ENCODE measurements around the gene CREB3L2.

DNA sequence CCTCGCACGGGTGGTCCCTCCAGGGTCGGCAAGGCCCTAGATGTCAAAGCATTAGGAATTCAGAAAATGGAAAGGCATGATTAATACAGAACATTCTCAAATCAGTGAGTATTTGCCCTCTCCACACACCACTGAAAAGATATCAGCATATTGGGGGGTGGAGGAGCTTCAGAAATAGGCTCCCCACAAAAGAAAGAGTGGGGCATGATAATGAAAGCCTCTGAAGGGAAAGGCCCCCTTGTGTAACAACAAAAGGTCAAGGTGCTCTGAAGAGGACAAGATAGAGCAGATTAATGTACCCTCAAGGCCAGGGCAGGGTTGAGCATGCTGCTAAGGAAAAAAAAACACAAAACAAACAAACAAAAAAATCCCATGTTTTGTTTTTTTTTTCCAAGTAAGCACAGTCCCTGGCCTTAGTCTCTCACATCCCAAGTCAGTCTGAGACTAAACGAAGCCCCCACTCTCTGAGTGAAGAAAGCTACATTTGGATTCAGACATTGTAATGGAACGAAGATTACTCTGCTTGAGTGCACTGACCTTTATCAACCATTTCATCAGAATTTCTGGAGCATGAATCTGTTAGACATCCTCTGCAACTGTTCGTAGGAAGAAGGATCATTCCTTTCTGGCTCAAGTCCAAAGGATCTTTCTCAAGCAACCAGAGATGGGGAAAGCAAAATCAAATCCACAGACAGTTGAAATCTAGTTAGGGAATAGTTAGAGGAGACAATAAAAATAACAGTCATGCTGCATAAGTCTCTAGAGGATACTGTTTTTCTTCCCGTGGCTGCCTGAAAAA lies 127.7 kb downstream of the CREB3L2 start:
- TF ChIP-seq, protein P1, sequence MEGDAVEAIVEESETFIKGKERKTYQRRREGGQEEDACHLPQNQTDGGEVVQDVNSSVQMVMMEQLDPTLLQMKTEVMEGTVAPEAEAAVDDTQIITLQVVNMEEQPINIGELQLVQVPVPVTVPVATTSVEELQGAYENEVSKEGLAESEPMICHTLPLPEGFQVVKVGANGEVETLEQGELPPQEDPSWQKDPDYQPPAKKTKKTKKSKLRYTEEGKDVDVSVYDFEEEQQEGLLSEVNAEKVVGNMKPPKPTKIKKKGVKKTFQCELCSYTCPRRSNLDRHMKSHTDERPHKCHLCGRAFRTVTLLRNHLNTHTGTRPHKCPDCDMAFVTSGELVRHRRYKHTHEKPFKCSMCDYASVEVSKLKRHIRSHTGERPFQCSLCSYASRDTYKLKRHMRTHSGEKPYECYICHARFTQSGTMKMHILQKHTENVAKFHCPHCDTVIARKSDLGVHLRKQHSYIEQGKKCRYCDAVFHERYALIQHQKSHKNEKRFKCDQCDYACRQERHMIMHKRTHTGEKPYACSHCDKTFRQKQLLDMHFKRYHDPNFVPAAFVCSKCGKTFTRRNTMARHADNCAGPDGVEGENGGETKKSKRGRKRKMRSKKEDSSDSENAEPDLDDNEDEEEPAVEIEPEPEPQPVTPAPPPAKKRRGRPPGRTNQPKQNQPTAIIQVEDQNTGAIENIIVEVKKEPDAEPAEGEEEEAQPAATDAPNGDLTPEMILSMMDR (conservative IDR thresholded peaks at IDR 0.05) = no peak
- no peak for TF ChIP-seq ZFX (IDR thresholded peaks at IDR 0.05)
